Fibroblast of the aortic adventitia (primary cell): ENCODE data around the gene GRIA1. TPM values are rescaled to one million over a fixed set of nuclear protein-coding genes. Genes with fewer than 3 reads are reported as not detected.
"Not testable (repeated sequence)": the region's sequence is repeated elsewhere in the genome, so short reads cannot be mapped to it uniquely, and the experiment has no call there.

Source experiments
- DNase-seq: peaks from one replicate; pipeline ENCODE4 v3.0.0-alpha.2; 2010; ENCODE audit warnings: low read depth
- H3K4me3 ChIP-seq: 2 replicates; pipeline ENCODE4 v1.5.1; 2011; ENCODE audit warnings: low read depth, mild to moderate bottlenecking, control low read depth, low read length, moderate library complexity
- CTCF ChIP-seq: IDR thresholded peaks from 2 replicates; pipeline ENCODE4 v1.5.1; 2011; ENCODE audit warnings: mild to moderate bottlenecking, low read length, control low read depth, inconsistent platforms; ENCODE audit not compliant: insufficient read depth
- total RNA-seq: library from RNA; depleted of rRNA; stranded (reverse); fragments of >200 nt; gene quantifications from 2 replicates; pipeline ENCODE4 v1.2.3, GENCODE V29; 2012; ENCODE audit warnings: low replicate concordance

GRIA1 gene
- total RNA-seq, 1 donor = 1.2 TPM

GRCh38 chr5:153712946-153713345, 222.5 kb downstream of the GRIA1 start:
- DNase-seq = no peak
- TF ChIP-seq CTCF = no peak
- H3K4me3 ChIP-seq = no peak overlapping the region

GRCh38 chr5:153713943-153714342, 223.5 kb downstream of the GRIA1 start:
- H3K4me3 ChIP-seq = no peak overlapping the region
- no peak for TF ChIP-seq CTCF
- no peak for DNase-seq

GRCh38 chr5:153714798-153715197, 224.3 kb downstream of the GRIA1 start:
- no peak for DNase-seq
- TF ChIP-seq CTCF = no peak
- no peak overlapping the region for H3K4me3 ChIP-seq

GRCh38 chr5:153717287-153717686, 226.8 kb downstream of the GRIA1 start:
- no peak for DNase-seq
- no peak overlapping the region for H3K4me3 ChIP-seq
- TF ChIP-seq CTCF = no peak

- no peak for DNase-seq
- TF ChIP-seq CTCF = no peak
- H3K4me3 ChIP-seq = no peak overlapping the region
These were observed 228.2 kb downstream of the GRIA1 start for GRCh38 chr5:153718713-153719112.

- TF ChIP-seq CTCF = no peak
- no peak for DNase-seq
- no peak overlapping the region for H3K4me3 ChIP-seq
These were observed 228.9 kb downstream of the GRIA1 start for GRCh38 chr5:153719324-153719723.

GRCh38 chr5:153723022-153723610, 232.6 kb downstream of the GRIA1 start:
- DNase-seq, H3K4me3 ChIP-seq: not testable (repeated sequence)
